Measurements from ENCODE around the gene MEF2D.

Gene MEF2D

GRCh38 chr1:156498432-156499193, 2.0 kb downstream of the MEF2D start:
- peak overlapping the region; percentile 54; the same call in 1 of the 2 replicates for H3K9ac ChIP-seq (ENCODE audit: low read depth, low read length)
- H3K9me3 ChIP-seq (ENCODE audit: insufficient read depth, low read depth, low read length), result no peaks in the 10 kb centered on the region
- H3K27me3 ChIP-seq (ENCODE audit: insufficient read depth, low read length), result no peaks in the 10 kb centered on the region; the same call in 1 of the 2 replicates
- H3K4me3 ChIP-seq (ENCODE audit: low read length), result peak overlapping the region; percentile 87
- no peaks in the 10 kb centered on the region for H3K36me3 ChIP-seq (ENCODE audit: insufficient read depth, low read depth, low read length)
- H3K27ac ChIP-seq (ENCODE audit: low read length), result no peak overlapping the region
- H3K4me1 ChIP-seq (ENCODE audit: insufficient read depth, low read length), result peaks cover 33% of the 10 kb centered on the region

DNA sequence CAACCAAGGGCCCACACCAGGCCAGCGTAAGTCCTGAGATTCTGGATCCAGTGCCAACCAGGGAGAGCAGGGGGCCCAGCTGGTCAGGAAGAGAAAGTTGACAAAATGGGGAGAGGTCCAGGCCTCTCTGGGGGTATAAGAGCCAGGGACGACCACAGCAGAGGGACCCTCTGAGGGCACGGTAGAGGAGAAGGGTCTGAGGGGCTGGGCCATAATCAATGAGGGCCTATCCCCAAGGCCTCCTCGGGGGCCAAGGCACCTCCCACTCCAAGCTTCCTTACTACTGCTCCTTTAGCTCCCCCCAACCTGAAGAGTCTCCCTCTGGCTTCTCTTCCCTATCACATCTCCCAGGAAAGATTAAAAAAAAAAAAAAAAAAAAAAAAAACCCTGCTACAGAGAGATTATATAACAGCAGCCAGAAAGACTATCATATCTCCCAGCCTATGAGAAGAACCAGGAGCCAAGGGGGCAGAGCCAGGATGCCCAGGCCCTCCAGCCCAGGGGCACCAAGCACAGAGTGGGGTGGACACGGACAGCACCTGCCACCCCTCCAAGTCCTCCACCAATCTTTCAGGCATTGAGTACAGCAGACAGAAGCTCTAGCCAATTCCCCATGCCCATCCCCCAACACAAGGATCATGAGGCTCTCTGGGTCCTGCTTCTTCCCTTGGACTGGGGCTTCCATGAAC, 2.7 kb downstream of the MEF2D start:
- Histone ChIP-seq H3K9me3 (ENCODE audit: insufficient read depth, low read depth, low read length) (no peaks in the 10 kb centered on the region), H3K9ac (ENCODE audit: low read depth, low read length) (peak overlapping the region; percentile 54; the same call in 1 of the 2 replicates), H3K4me3 (ENCODE audit: low read length) (peak overlapping the region; percentile 87; the same call in 1 of the 2 replicates), H3K36me3 (ENCODE audit: insufficient read depth, low read depth, low read length) (no peaks in the 10 kb centered on the region), H3K27ac (ENCODE audit: low read length) (no peak overlapping the region), H3K4me1 (ENCODE audit: insufficient read depth, low read length) (peaks cover 28% of the 10 kb centered on the region), H3K27me3 (ENCODE audit: insufficient read depth, low read length) (no peaks in the 10 kb centered on the region; the same call in 1 of the 2 replicates)

- H3K27ac ChIP-seq (ENCODE audit: low read length), result no peak overlapping the region
- no peaks in the 10 kb centered on the region for H3K9me3 ChIP-seq (ENCODE audit: insufficient read depth, low read depth, low read length)
- peaks cover 24% of the 10 kb centered on the region for H3K4me1 ChIP-seq (ENCODE audit: insufficient read depth, low read length)
- no peaks in the 10 kb centered on the region for H3K36me3 ChIP-seq (ENCODE audit: insufficient read depth, low read depth, low read length)
- H3K9ac ChIP-seq (ENCODE audit: low read depth, low read length), result no peak overlapping the region
- H3K4me3 ChIP-seq (ENCODE audit: low read length), result no peak overlapping the region
- no peaks in the 10 kb centered on the region; the same call in 1 of the 2 replicates for H3K27me3 ChIP-seq (ENCODE audit: insufficient read depth, low read length)
Observed at GRCh38 chr1:156497078-156497742, 3.4 kb downstream of the MEF2D start.

DNA sequence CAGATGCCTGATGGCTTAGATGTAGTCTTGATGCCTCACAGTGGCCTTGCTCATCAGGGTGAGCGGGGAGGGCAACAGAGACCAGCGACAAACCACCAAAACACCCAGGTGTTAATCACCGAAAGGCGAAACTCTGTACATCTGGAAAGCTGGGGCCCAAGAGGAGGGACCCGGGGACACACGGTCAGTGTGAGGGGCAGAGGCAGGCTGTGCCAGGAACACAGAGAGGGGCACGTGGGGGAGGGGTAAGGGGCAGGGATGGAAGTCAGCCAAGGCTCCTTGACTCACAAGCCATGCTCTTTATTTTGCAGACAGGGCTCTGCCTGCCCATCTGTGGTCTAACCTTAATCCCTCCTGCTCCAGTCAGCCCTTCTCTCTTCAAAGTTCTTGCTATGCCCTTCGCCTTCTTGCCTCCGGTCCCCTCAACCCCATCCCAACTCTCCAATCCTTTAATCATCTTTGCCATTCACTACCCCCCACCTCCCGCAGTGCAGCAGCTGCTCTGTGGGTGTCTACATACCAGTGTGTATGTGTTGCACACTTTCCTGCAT, 4.3 kb downstream of the MEF2D start:
- no peaks in the 10 kb centered on the region for H3K36me3 ChIP-seq (ENCODE audit: insufficient read depth, low read depth, low read length)
- H3K27me3 ChIP-seq (ENCODE audit: insufficient read depth, low read length), result no peaks in the 10 kb centered on the region
- no peak overlapping the region for H3K27ac ChIP-seq (ENCODE audit: low read length)
- H3K9ac ChIP-seq (ENCODE audit: low read depth, low read length), result no peak overlapping the region
- H3K4me3 ChIP-seq (ENCODE audit: low read length), result no peak overlapping the region
- peaks cover 29% of the 10 kb centered on the region for H3K4me1 ChIP-seq (ENCODE audit: insufficient read depth, low read length)
- H3K9me3 ChIP-seq (ENCODE audit: insufficient read depth, low read depth, low read length), result no peaks in the 10 kb centered on the region

GRCh38 chr1:156495401-156496140, 5.0 kb downstream of the MEF2D start:
- Histone ChIP-seq H3K27ac (ENCODE audit: low read length) (no peak overlapping the region), H3K4me3 (ENCODE audit: low read length) (no peak overlapping the region), H3K4me1 (ENCODE audit: insufficient read depth, low read length) (peaks cover 34% of the 10 kb centered on the region)

GRCh38 chr1:156494309-156494895, 6.2 kb downstream of the MEF2D start:
- no peak overlapping the region for H3K4me3 ChIP-seq (ENCODE audit: low read length)
- no peaks in the 10 kb centered on the region for H3K9me3 ChIP-seq (ENCODE audit: insufficient read depth, low read depth, low read length)
- H3K9ac ChIP-seq (ENCODE audit: low read depth, low read length), result no peak overlapping the region
- H3K4me1 ChIP-seq (ENCODE audit: insufficient read depth, low read length), result peaks cover 43% of the 10 kb centered on the region
- no peaks in the 10 kb centered on the region for H3K27me3 ChIP-seq (ENCODE audit: insufficient read depth, low read length)
- H3K27ac ChIP-seq (ENCODE audit: low read length), result no peak overlapping the region
- no peaks in the 10 kb centered on the region for H3K36me3 ChIP-seq (ENCODE audit: insufficient read depth, low read depth, low read length)

More at GRCh38 chr1:156495401-156496140, 5.0 kb downstream of the MEF2D start:
- Histone ChIP-seq H3K9me3 (ENCODE audit: insufficient read depth, low read depth, low read length) (no peaks in the 10 kb centered on the region), H3K27me3 (ENCODE audit: insufficient read depth, low read length) (no peaks in the 10 kb centered on the region), H3K36me3 (ENCODE audit: insufficient read depth, low read depth, low read length) (no peaks in the 10 kb centered on the region), H3K9ac (ENCODE audit: low read depth, low read length) (no peak overlapping the region)

DNA sequence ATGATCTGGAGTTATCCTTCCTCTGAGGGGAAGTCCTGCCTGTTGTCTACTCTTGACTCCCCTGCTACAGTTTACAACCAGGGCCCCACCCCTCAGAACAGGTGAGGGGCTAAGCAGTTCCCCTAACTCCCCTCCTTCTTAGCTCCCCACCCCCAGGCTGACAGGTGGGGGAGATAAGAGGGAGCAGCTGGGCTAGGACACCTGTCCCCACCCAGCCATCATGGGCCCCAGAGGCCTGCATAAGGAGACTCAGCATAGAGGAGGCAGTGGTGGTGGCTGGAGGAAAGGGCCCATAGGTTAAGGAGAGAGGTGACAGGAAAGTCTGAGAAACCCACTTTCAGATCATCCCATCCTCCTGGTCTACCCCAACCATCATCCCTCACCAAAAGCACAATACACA, 6.8 kb downstream of the MEF2D start:
- no peak overlapping the region for H3K9ac ChIP-seq (ENCODE audit: low read depth, low read length)
- H3K4me1 ChIP-seq (ENCODE audit: insufficient read depth, low read length), result peaks cover 47% of the 10 kb centered on the region
- no peaks in the 10 kb centered on the region for H3K9me3 ChIP-seq (ENCODE audit: insufficient read depth, low read depth, low read length)
- H3K27ac ChIP-seq (ENCODE audit: low read length), result no peak overlapping the region
- no peaks in the 10 kb centered on the region for H3K27me3 ChIP-seq (ENCODE audit: insufficient read depth, low read length)
- no peaks in the 10 kb centered on the region for H3K36me3 ChIP-seq (ENCODE audit: insufficient read depth, low read depth, low read length)
- H3K4me3 ChIP-seq (ENCODE audit: low read length), result no peak overlapping the region

- H3K27me3 ChIP-seq (ENCODE audit: insufficient read depth, low read length), result no peaks in the 10 kb centered on the region
- H3K4me1 ChIP-seq (ENCODE audit: insufficient read depth, low read length), result peaks cover 43% of the 10 kb centered on the region
- no peaks in the 10 kb centered on the region for H3K9me3 ChIP-seq (ENCODE audit: insufficient read depth, low read depth, low read length)
- no peaks in the 10 kb centered on the region for H3K36me3 ChIP-seq (ENCODE audit: insufficient read depth, low read depth, low read length)
- no peak overlapping the region for H3K9ac ChIP-seq (ENCODE audit: low read depth, low read length)
- no peak overlapping the region for H3K4me3 ChIP-seq (ENCODE audit: low read length)
- H3K27ac ChIP-seq (ENCODE audit: low read length), result no peak overlapping the region
Observed at GRCh38 chr1:156493154-156493631, 7.4 kb downstream of the MEF2D start.

- H3K9me3 ChIP-seq (ENCODE audit: insufficient read depth, low read depth, low read length), result no peaks in the 10 kb centered on the region
- H3K36me3 ChIP-seq (ENCODE audit: insufficient read depth, low read depth, low read length), result no peaks in the 10 kb centered on the region
- no peaks in the 10 kb centered on the region for H3K27me3 ChIP-seq (ENCODE audit: insufficient read depth, low read length)
- no peak overlapping the region for H3K9ac ChIP-seq (ENCODE audit: low read depth, low read length)
- peaks cover 39% of the 10 kb centered on the region for H3K4me1 ChIP-seq (ENCODE audit: insufficient read depth, low read length)
- H3K4me3 ChIP-seq (ENCODE audit: low read length), result no peak overlapping the region
- no peak overlapping the region for H3K27ac ChIP-seq (ENCODE audit: low read length)
Observed at GRCh38 chr1:156492591-156493080, 7.9 kb downstream of the MEF2D start.

GRCh38 chr1:156492013-156492590, 8.5 kb downstream of the MEF2D start:
- Histone ChIP-seq H3K9me3 (ENCODE audit: insufficient read depth, low read depth, low read length) (no peaks in the 10 kb centered on the region), H3K27ac (ENCODE audit: low read length) (no peak overlapping the region), H3K4me3 (ENCODE audit: low read length) (no peak overlapping the region), H3K27me3 (ENCODE audit: insufficient read depth, low read length) (no peaks in the 10 kb centered on the region), H3K9ac (ENCODE audit: low read depth, low read length) (no peak overlapping the region), H3K4me1 (ENCODE audit: insufficient read depth, low read length) (peaks cover 33% of the 10 kb centered on the region), H3K36me3 (ENCODE audit: insufficient read depth, low read depth, low read length) (no peaks in the 10 kb centered on the region)
